ENCODE results near the gene SPATC1L. TPM values are rescaled to one million over a fixed set of nuclear protein-coding genes. Genes with fewer than 3 reads are reported as not detected.

The SPATC1L gene
- total RNA-seq, 2 donors from 2014 or later = 7.1 to 8.9 TPM

Other genes with a start within 250 kb of the SPATC1L start
- gene COL6A1, start 202.7 kb downstream of the SPATC1L start, total RNA-seq = 1 to 10 TPM; 2.0 to 4.7 TPM
- 10 to 100 TPM; 11.9 to 14.2 TPM for gene COL6A2, start 86.3 kb downstream of the SPATC1L start, total RNA-seq
- under 1 TPM; 0.21 to 0.39 TPM for gene FTCD, start 28.9 kb downstream of the SPATC1L start, total RNA-seq
- 10 to 100 TPM; 17.8 to 26.2 TPM for gene LSS, start 44.3 kb upstream of the SPATC1L start, total RNA-seq
- gene MCM3AP, start 101.2 kb upstream of the SPATC1L start, total RNA-seq = 100 to 1,000 TPM; 105 to 119 TPM
- gene YBEY, start 101.9 kb upstream of the SPATC1L start, total RNA-seq = 10 to 100 TPM in 1 of 2 donors, 1 to 10 TPM in 1; 9.1 to 10.4 TPM
- gene C21orf58, start 139.4 kb upstream of the SPATC1L start, total RNA-seq = 10 to 100 TPM; 20.7 to 36.0 TPM
- gene PCNT, start 139.7 kb upstream of the SPATC1L start, total RNA-seq = 10 to 100 TPM; 52.8 to 63.4 TPM